Ishikawa (cell line): ENCODE data around the gene EPS8.

Experiments
- CEBPB ChIP-seq: IDR thresholded peaks from 2 replicates; pipeline ENCODE4 v1.6.1; 2012
- CREB1 ChIP-seq: IDR thresholded peaks from 2 replicates; pipeline ENCODE4 v1.6.1; 2012; ENCODE audit warnings: low read depth
- EGR1 ChIP-seq: IDR thresholded peaks from 2 replicates; pipeline ENCODE4 v1.6.1; 2012
- EP300 ChIP-seq: IDR thresholded peaks from 2 replicates; pipeline ENCODE4 v1.6.1; 2012; ENCODE audit warnings: borderline replicate concordance
- FOXM1 ChIP-seq: IDR thresholded peaks from 2 replicates; pipeline ENCODE4 v1.6.1; 2012; ENCODE audit warnings: low read depth, borderline replicate concordance
- NFIC ChIP-seq: IDR thresholded peaks from 2 replicates; pipeline ENCODE4 v1.6.1; 2012
- RAD21 ChIP-seq: IDR thresholded peaks from 2 replicates; pipeline ENCODE4 v1.6.1; 2012; ENCODE audit warnings: low read depth
- TAF1 ChIP-seq: IDR thresholded peaks from 2 replicates; pipeline ENCODE4 v1.6.1; 2012; ENCODE audit warnings: low read depth, mild to moderate bottlenecking
- TCF12 ChIP-seq: IDR thresholded peaks from 2 replicates; pipeline ENCODE4 v1.6.1; 2012; ENCODE audit warnings: low read depth
- TEAD4 ChIP-seq: IDR thresholded peaks from 2 replicates; pipeline ENCODE4 v1.6.1; 2012
- YY1 ChIP-seq: IDR thresholded peaks from 2 replicates; pipeline ENCODE4 v1.6.1; 2012; ENCODE audit warnings: low read depth
- ZBTB7A ChIP-seq: IDR thresholded peaks from 2 replicates; pipeline ENCODE4 v1.6.1; 2012; ENCODE audit warnings: low read depth
- TF ChIP-seq, protein P1 (sequence below): IDR thresholded peaks from 2 replicates; pipeline ENCODE4 v1.6.1; 2012
- TF ChIP-seq, protein P2 (sequence below): IDR thresholded peaks from 2 replicates; pipeline ENCODE4 v1.6.1; 2012; ENCODE audit warnings: low read depth, mild to moderate bottlenecking
- TF ChIP-seq, protein P3 (sequence below): IDR thresholded peaks from 2 replicates; pipeline ENCODE4 v1.6.1; 2012

The EPS8 gene

DNA sequence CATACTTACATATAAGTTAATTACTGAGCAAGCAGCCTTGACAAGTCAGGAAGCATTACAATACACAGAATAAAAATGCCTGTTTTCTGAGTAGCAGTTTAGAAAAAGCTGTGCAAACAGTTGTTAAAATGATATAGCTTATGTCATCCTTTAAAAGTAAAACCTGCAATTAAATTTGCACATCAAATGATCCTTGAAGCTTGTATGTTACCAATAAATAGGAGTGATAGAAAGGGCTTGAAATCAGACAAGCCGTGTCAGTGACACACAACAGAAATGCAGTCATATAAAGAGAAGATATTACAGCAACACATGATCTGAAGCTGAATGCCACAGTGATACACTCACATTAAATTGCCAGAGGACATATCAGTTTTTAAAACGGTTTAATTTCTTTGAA lies 70.0 kb downstream of the EPS8 start:
- TF ChIP-seq TCF12 (no peak), EP300 (no peak), CEBPB (no peak), FOXM1 (no peak), YY1 (no peak), RAD21 (no peak), NFIC (no peak), TAF1 (no peak), ZBTB7A (no peak), TEAD4 (no peak)
- TF ChIP-seq, protein P1, sequence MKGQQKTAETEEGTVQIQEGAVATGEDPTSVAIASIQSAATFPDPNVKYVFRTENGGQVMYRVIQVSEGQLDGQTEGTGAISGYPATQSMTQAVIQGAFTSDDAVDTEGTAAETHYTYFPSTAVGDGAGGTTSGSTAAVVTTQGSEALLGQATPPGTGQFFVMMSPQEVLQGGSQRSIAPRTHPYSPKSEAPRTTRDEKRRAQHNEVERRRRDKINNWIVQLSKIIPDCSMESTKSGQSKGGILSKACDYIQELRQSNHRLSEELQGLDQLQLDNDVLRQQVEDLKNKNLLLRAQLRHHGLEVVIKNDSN, result no peak

DNA sequence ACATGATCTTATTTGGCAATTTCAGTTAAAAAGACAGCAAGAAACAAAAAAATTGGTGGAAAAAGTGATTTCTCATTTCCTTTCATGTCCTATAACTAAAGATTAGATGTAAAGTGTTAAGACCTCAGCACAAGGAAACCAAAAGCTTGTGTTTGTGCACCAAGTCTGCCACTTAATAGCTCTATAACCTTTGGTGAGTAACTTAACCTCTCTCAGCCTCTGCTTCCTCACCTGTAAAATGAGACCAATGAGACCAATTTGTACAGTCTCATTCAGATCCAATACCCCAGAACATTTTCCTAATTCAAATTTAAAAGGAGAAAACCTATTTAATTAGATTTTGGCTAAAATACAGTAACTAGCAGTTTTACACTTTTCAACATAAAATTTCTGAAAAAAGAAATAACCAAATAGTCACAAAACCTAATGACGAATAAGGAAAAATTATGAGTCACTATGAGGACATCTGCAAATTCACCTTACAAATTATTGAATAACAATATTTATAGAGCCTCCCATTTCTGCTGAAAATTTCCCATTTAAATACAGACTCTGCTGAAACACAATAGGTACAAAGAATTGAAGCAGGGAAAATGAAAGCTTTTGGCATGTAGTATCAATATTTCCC lies 71.1 kb downstream of the EPS8 start:
- TF ChIP-seq RAD21, result no peak
- TF ChIP-seq, protein P1, result no peak

DNA sequence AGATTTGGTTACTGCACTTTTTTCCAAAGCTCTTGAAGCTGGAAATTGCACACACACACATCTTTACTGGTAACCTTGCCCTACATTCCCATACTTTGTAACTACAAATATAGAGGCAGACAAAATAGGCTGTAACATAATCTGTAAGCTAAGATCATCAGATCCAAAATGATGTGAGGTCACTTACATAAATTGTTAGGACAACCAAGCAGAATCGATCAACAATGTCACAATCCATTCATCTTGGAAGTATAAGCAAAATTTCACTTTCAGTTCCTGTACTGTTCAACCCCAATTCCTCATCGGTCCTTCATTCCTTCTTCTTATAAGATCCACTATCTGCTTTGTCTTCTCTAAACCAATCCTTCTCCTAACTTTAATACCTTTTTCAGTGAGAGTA lies 72.6 kb downstream of the EPS8 start:
- TF ChIP-seq TAF1, result no peak
- no peak for TF ChIP-seq FOXM1
- no peak for TF ChIP-seq NFIC
- TF ChIP-seq, protein P1, result no peak
- TF ChIP-seq YY1, result no peak
- TF ChIP-seq, protein P2, sequence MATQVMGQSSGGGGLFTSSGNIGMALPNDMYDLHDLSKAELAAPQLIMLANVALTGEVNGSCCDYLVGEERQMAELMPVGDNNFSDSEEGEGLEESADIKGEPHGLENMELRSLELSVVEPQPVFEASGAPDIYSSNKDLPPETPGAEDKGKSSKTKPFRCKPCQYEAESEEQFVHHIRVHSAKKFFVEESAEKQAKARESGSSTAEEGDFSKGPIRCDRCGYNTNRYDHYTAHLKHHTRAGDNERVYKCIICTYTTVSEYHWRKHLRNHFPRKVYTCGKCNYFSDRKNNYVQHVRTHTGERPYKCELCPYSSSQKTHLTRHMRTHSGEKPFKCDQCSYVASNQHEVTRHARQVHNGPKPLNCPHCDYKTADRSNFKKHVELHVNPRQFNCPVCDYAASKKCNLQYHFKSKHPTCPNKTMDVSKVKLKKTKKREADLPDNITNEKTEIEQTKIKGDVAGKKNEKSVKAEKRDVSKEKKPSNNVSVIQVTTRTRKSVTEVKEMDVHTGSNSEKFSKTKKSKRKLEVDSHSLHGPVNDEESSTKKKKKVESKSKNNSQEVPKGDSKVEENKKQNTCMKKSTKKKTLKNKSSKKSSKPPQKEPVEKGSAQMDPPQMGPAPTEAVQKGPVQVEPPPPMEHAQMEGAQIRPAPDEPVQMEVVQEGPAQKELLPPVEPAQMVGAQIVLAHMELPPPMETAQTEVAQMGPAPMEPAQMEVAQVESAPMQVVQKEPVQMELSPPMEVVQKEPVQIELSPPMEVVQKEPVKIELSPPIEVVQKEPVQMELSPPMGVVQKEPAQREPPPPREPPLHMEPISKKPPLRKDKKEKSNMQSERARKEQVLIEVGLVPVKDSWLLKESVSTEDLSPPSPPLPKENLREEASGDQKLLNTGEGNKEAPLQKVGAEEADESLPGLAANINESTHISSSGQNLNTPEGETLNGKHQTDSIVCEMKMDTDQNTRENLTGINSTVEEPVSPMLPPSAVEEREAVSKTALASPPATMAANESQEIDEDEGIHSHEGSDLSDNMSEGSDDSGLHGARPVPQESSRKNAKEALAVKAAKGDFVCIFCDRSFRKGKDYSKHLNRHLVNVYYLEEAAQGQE, result no peak
- TF ChIP-seq RAD21, result no peak
- no peak for TF ChIP-seq EGR1
- no peak for TF ChIP-seq CREB1
- TF ChIP-seq, protein P3, sequence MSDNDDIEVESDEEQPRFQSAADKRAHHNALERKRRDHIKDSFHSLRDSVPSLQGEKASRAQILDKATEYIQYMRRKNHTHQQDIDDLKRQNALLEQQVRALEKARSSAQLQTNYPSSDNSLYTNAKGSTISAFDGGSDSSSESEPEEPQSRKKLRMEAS, result no peak
- TF ChIP-seq CEBPB, result no peak

DNA sequence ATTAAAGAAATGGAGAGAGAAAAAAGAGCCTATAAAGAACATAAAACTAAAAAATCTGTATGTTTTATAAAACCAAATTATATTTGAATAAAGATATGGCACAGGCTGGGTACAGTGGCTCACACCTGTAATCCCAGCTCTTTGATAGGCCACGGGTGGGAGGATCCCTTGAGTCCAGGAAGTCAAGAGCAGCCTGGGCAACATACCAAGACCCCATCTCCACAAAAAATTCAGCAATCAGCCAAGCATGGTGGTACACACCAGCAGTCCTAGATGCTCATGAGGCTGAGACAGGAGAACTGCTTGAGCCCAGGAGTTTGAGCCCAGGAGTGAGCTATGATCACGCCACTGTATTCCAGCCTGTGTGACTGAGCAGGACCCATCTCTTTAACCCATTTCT lies 74.9 kb downstream of the EPS8 start:
- TF ChIP-seq CEBPB (no peak), FOXM1 (no peak), ZBTB7A (no peak), NFIC (no peak), YY1 (no peak), TEAD4 (no peak), TAF1 (no peak), CREB1 (no peak), TCF12 (no peak), EP300 (no peak), RAD21 (no peak), EGR1 (no peak)
- TF ChIP-seq, protein P3, result no peak
- TF ChIP-seq, protein P1, result no peak
- TF ChIP-seq, protein P2, result no peak

DNA sequence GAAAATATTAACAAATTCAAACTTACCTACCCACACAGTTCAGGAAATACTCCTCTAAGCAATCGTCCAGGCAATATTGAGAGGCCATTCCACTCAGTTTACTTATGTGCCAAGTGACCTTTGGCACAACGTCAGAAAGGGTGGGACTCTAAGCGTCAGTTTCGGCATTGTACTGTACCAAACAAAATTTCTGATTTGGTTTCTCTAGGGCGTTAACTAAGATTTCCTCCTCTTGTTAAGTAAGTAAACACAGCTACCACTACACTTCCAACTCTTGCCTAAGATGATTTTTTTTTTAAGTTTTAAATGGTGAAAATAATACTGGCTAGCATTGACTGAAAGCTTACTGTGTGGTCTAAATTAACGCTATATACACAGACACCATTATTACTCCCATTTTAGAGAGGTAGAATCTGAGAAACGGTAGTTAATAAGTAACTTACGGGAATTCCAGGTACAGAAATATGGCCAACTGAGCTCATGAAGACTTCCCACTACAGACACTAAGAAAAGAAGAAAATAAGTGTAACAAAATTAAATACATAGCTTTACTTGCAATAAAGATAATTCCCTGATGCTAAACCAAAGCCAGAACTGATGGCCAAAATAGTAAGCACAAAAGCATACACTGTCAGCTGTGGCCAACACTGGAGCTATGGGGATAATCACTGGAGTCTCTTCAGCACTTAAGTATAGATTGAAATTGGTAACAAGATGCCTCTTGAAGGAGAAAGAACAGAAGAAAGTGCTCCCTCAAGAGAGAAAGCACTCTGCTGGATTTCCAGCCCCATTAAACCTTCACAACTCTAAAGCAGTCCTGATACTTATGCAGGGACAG lies 76.1 kb downstream of the EPS8 start:
- TF ChIP-seq, protein P2, result no peak
